AG09319 (cell line): Measurements from ENCODE around the gene SLC41A3.
A peak's percentile ranks its signal among the peaks of the same experiment; 100 is the strongest.

Experiments
- DNase-seq: peaks from one replicate; pipeline ENCODE4 v3.0.0-alpha.2; 2010; ENCODE audit warnings: low read depth; ENCODE audit errors: extremely low read depth
- CTCF ChIP-seq: IDR thresholded peaks from 2 replicates; pipeline ENCODE4 v1.5.1; 2011; ENCODE audit warnings: low read depth, mild to moderate bottlenecking, inconsistent platforms, low read length, moderate library complexity

SLC41A3 gene

GRCh38 chr3:126083913-126084767 is at the start of gene SLC41A3:
SLC41A3 (minus strand) TSS chr3:126084124; CDS start chr3:126068219, 15,905 bp downstream.
- peak; percentile 46 for TF ChIP-seq CTCF
- peak; percentile 47 for DNase-seq

DNA sequence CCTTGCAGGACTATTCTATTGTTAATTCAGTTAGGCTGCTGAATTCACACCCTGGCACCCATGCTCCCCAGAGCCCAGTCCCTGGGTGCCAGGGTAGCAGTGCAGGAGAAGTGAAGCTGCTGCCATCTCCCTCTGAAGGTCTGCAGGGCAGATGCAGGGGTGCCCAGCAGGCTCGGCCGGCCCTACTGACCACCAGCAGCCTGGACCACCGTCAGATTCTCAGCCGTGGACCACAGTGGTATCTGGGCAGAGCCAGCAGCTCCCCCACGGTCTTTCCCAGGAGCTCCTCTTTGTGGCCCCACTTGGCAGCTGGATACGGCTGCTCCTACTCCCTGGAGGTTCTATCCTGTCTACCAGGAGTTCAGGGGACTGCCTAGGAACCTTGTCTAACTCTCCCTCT is 49.7 kb upstream of the SLC41A3 start:
- TF ChIP-seq CTCF: no peak

DNA sequence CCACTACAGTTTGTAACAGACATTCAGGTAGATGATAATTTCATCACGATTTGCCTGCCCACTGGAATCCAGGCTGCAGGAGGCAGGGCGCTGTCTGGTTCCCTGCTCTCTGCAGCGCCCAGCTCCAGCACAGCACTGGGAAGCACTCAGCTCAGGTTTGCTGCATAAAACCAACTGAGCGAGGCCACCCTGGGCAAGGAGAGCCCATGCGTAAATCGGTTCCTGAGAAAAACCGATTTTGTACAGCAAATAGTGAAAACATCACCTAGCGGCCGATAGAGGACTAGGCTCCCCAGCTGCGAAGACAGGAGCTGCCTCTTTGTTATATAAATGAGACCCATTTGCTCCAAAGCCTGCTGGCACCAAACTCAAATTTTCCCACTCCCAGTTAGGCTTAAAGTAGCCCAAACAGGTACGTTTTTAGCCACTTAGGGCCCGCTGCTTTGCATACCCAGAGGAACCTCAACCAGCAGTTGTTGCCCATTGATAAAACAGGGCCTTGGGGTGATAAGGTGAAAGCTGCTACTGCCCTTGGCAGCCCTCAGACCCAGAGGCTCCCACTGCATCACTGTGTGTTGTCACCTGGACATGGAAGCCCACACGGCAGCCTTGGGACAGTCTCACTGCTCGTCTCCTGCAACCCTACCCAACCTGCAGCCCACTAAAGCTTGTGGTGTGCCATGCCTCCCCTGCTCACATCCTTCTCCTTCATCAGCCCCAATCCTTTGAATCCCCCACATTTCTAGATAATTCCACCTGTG is 49.0 kb upstream of the SLC41A3 start:
- no peak for DNase-seq
- no peak; the same call in 1 of the 2 replicates for TF ChIP-seq CTCF

More for the DNA sequence above, 49.7 kb upstream of the SLC41A3 start:
- DNase-seq: no peak

DNA sequence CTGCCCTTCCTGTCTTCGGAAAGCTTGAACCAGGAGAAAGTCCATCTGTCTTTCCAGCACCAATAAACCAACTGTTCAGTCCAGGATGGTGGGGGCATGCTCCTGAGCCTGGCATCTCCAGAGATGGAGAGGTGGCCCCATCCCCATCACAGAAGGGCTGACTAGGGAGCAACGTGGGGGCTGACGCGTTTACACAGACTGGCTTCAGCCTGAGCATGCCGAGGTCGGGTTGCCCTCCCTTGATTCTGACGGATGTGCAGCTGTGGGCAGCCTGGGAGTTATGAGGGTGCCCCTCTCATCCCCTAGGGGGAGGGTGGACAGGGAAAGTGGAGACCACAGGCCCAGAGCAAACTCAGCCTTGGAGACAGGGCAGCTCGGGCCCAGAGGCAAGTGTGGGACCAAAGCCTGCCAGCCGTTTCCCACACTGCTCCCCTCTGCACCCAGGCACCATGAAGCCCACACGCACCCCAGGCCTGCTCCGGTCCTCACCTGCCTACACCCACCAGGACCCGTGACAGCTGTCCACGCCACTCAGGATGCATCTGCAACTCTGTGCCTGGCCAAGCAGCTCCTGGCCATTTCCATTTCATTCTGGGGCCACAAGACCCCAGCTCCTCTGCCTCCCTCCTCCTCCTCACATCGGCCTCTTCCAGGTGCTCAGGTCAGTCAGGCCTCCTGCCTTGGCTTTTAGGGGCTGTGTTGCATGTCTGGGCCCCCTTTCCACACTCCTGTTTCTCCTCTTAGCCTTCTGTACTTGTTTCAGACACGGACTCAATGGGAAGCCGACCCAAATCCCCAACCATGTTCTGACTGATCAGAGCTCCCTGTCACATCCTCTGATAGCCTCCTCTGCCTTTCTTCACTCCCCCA is 48.2 kb upstream of the SLC41A3 start:
- DNase-seq: no peak
- TF ChIP-seq CTCF: no peak

- DNase-seq: no peak
- TF ChIP-seq CTCF: no peak
Observed at GRCh38 chr3:126130981-126131745, 47.2 kb upstream of the SLC41A3 start.

GRCh38 chr3:126130081-126130855 is 46.3 kb upstream of the SLC41A3 start:
- DNase-seq: no peak
- no peak for TF ChIP-seq CTCF
